Activated T-cell treated with anti-CD3 and anti-CD28 coated beads, Interleukin-2, amount 50 U/mL, for 4 hours (primary cell): ENCODE data around the gene GPR162. TPM values are rescaled to one million over a fixed set of nuclear protein-coding genes. Genes with fewer than 3 reads are reported as not detected.

Experiments
- ATAC-seq, 2 donors: fragments of 200-7000 bp; cut with Tn5 transposase; one replicate each; pipeline ENCODE4 v1.10.0; 2021
- DNase-seq: peaks from one replicate; pipeline ENCODE4 v3.0.0-alpha.2; 2020
- H3K27me3 Mint-ChIP-seq: one replicate; pipeline ENCODE4 v1.8.0; 2021; ENCODE audit warnings: low read depth, mixed read lengths
- H3K36me3 Mint-ChIP-seq: one replicate; pipeline ENCODE4 v1.8.0; 2022; ENCODE audit warnings: mixed read lengths; ENCODE audit not compliant: insufficient read depth
- H3K4me1 Mint-ChIP-seq: one replicate; pipeline ENCODE4 v1.8.0; 2021; ENCODE audit warnings: low read depth, mixed read lengths
- H3K4me3 Mint-ChIP-seq: one replicate; pipeline ENCODE4 v1.8.0; 2021; ENCODE audit warnings: mild to moderate bottlenecking, moderate library complexity, mixed read lengths
- H3K9me3 Mint-ChIP-seq: one replicate; pipeline ENCODE4 v1.8.0; 2021; ENCODE audit warnings: mixed read lengths
- total RNA-seq, 3 donors: library from RNA; stranded (reverse); gene quantifications; one replicate each; pipeline ENCODE4 v1.2.1, GENCODE V29; 2021

GPR162 gene
- total RNA-seq, 3 donors from 2014 or later, result 0.08 to 0.38 TPM; not detected in 1

DNA sequence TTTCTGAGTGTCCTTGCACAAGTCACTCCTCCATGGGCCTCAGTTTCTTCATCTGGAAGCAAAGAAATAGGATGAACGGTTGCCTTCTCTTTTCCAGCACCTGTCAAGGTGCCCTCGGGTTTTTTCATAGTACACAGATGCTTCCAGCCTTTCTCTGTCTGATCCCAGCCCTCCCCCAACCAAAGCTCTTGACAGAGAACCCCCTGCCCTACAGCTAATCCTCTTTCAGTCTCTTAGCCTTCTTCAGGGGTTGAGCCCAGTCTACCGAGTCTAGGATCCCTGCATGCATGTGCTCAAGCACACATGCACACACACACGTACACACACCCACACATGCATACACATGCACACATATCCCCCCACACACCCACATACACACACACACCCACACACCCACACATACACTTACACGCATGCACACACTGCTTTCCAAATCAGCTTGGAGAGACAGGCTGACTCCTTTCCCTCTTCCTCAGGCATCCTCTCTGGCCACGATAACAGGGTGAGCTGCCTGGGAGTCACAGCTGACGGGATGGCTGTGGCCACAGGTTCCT is 24.8 kb downstream of the GPR162 start:
- peaks cover 3% of the 10 kb centered on the region for H3K36me3 Mint-ChIP-seq
- H3K4me1 Mint-ChIP-seq, result peaks cover 8% of the 10 kb centered on the region
- ATAC-seq, result no peak
- H3K4me3 Mint-ChIP-seq, result no peak overlapping the region
- DNase-seq, result no peak
- no peaks in the 10 kb centered on the region for H3K9me3 Mint-ChIP-seq
- H3K27me3 Mint-ChIP-seq, result no peaks in the 10 kb centered on the region

DNA sequence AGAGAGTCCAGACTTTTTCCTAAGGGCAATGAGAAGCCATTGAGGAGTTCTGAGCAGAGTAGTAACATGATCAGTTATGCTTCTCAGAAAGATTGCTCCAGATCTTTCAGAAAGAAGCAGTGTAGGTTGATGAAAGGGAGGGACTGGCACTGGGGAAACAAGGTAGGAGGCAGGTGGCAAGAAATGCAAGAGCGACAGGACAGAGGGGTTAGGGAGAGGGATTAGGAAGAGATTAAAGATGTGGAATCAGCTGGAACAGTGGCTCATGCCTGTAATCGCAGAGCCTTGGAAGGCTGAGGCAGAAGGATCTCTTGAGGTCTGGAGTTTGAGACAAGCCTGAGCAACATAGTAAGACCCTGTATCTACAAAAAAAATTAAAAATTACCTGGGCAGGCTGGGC is 26.1 kb downstream of the GPR162 start:
- ATAC-seq, result no peak
- Mint-ChIP-seq H3K4me3 (no peak overlapping the region), H3K9me3 (no peaks in the 10 kb centered on the region)

DNA sequence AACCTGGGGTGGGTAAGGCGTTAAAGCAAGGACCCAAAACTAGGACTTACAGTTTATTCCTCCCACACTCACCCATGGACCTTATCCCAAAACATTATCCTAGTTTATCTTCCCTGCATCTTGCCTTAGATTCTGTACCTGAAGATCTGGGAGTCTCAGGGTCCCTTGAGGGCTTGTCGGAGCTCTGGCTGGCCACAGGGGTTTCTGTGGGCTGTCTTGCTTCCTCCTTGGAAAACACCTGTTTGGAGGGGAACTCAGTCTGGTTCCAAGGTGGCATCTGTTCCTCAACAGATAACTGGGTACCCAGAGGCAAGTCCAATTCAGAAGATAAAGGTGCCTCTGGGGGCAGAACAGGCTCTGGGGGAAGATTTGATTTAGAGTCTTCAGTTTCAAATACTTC is 27.8 kb downstream of the GPR162 start:
- ATAC-seq, result no peak
- DNase-seq, result no peak
- peaks cover 21% of the 10 kb centered on the region for H3K4me1 Mint-ChIP-seq
- H3K9me3 Mint-ChIP-seq, result no peaks in the 10 kb centered on the region
- no peak overlapping the region for H3K4me3 Mint-ChIP-seq
- H3K36me3 Mint-ChIP-seq, result peaks cover 5% of the 10 kb centered on the region
- H3K27me3 Mint-ChIP-seq, result no peaks in the 10 kb centered on the region

More for the DNA sequence above, 26.1 kb downstream of the GPR162 start:
- Mint-ChIP-seq H3K4me1 (peaks cover 8% of the 10 kb centered on the region), H3K36me3 (peaks cover 3% of the 10 kb centered on the region), H3K27me3 (no peaks in the 10 kb centered on the region)
- DNase-seq, result no peak

DNA sequence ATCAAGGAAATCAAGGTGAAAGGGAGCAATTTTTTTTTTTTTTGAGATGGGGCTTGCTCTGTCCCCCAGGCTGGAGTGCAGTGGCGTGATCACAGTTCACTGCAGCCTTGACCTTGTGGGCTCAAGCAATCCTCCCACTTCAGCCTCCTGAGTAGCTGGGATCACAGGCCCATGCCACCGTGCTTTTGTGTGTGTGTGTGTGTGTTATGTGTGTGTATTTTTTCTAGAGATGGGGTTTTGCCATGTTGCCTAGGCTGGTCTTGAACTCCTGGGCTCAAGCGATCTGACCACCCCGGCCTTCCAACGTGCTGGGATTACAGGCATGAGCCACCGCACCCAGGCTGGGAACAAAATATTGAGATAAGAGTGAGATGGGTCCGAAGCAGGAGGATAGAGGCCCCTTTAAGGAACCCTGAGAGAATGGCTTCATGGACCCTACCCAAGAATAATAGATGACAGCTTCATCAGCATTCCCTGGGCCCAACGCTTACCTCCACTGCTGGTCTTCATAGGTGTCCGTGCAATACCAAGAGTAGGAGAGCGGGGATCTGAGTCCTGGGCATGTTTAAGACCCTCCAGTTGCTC is 28.4 kb downstream of the GPR162 start:
- Mint-ChIP-seq H3K4me3 (no peak overlapping the region), H3K36me3 (peaks cover 5% of the 10 kb centered on the region), H3K4me1 (peaks cover 25% of the 10 kb centered on the region), H3K27me3 (no peaks in the 10 kb centered on the region), H3K9me3 (no peaks in the 10 kb centered on the region)
- no peak for ATAC-seq
- no peak for DNase-seq

DNA sequence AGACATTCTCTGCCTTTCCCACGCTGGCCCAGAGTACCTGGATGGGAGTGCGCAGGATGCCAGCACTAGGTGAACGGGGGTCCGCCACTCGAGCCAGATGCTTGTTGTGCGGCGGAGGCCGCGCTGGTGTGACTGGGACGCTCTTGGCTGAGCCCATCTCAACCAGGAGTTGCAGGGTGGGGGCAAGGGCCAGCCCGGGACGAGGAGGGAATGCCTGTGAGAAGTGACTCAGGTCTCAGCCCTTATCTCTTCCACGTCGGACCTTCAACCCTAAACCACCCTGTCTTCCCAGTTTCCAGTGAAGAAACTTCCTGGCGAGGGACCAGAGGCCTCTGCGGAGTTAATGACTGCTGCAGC is 29.2 kb downstream of the GPR162 start:
- DNase-seq (no peak), ATAC-seq (no peak)
- H3K27me3 Mint-ChIP-seq, result no peaks in the 10 kb centered on the region
- H3K9me3 Mint-ChIP-seq, result no peaks in the 10 kb centered on the region
- peak overlapping the region; percentile 94 for H3K4me3 Mint-ChIP-seq
- peaks cover 25% of the 10 kb centered on the region for H3K4me1 Mint-ChIP-seq
- H3K36me3 Mint-ChIP-seq, result peaks cover 9% of the 10 kb centered on the region

DNA sequence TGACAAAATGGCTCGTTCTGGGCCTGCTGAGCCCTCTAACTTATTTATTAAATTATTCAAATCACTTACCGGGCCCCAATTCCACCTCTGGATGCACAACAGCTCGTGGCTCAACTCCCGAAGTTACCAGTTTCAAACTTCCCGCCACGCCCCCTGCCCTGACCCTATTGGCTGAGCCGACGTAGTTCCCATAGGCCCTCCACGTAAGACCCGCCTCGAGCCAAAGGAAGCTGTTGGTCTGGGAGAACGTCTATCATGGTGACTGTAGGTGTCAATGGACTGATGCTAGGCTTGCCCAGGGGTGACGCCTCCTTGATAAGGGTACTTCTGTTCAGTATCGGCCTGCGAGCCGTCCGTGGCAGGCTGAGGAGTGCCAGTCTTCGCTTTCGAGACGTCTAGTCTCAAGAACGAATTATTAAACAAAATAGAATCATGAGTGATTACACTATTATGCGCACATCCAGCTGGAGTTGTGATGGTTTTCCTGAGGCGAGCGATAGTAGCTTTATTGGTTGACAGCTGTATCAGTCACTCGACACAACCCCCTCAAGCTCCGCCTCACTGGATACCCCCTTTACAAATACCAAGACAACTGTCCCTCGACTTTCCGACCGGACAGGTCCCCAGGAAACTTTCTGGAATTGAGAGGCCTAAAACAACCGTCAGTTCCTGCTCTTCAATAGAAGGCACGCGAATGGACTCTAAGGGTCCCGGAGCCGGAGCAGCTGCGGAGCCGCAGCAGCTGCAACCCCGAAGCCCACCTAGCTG is 29.7 kb downstream of the GPR162 start, which contains the start of gene CDCA3:
TSS of gene CDCA3 (minus strand) at position 134 of the 768 bp plus-strand sequence. CDS start 334 bp downstream, outside the sequence.
- peaks cover 11% of the 10 kb centered on the region for H3K36me3 Mint-ChIP-seq
- H3K27me3 Mint-ChIP-seq, result no peaks in the 10 kb centered on the region
- ATAC-seq (peak; percentile 58), DNase-seq (peak; percentile 86)
- H3K4me3 Mint-ChIP-seq, result peak within 1 kb of the TSS; percentile 94
- peaks cover 25% of the 10 kb centered on the region for H3K4me1 Mint-ChIP-seq
- H3K9me3 Mint-ChIP-seq, result no peaks in the 10 kb centered on the region

- Mint-ChIP-seq H3K27me3 (no peaks in the 10 kb centered on the region), H3K9me3 (no peaks in the 10 kb centered on the region), H3K4me1 (peaks cover 25% of the 10 kb centered on the region), H3K4me3 (peak within 1 kb of the TSS; percentile 94), H3K36me3 (peaks cover 12% of the 10 kb centered on the region)
- DNase-seq (peak; percentile 95), ATAC-seq (peak; percentile 78 to 80)
Measured at GRCh38 chr12:6851921-6852650, 30.5 kb downstream of the GPR162 start, which contains the start of gene USP5. USP5 (plus strand) TSS chr12:6852150; CDS start chr12:6852180, 30 bp downstream.

DNA sequence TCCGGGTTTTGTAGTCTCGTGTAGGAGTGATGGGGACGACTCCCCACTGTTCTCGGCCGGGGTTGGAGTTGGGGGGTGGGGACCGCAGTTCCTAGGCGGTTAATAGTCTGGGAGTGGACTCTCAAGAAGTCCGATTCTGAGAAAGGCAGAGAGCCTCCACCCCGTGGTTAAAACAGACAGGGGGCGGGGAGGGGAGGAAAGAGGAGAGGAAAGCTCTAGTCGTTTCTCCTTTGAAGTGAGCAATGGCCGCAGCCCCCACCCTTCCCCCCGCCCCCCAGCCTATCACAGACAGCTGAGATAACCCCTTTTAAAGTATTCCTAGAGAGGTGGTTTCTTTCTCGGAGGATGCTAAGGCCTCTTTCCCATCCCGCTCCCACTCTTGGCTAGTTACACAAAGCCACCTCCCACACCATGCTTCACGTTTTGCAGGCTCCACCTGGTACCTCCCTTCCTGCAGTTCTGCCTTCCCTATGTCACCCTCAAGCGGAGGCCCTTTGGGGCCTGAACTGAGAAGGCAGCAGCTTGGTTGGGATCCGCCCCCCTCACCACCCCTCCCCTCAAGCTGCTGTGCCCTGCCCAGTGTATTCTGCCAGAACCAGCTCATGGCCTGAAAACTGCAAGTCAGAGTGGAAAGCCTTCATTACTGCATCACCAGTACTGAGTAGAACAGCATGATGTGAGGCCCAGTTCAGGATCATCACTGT is 31.2 kb downstream of the GPR162 start:
- no peaks in the 10 kb centered on the region for H3K9me3 Mint-ChIP-seq
- DNase-seq, result peak; percentile 41
- H3K4me3 Mint-ChIP-seq, result peak overlapping the region; percentile 94
- ATAC-seq, result peak; percentile 19 to 21
- no peaks in the 10 kb centered on the region for H3K27me3 Mint-ChIP-seq
- H3K36me3 Mint-ChIP-seq, result peaks cover 17% of the 10 kb centered on the region
- H3K4me1 Mint-ChIP-seq, result peaks cover 25% of the 10 kb centered on the region

DNA sequence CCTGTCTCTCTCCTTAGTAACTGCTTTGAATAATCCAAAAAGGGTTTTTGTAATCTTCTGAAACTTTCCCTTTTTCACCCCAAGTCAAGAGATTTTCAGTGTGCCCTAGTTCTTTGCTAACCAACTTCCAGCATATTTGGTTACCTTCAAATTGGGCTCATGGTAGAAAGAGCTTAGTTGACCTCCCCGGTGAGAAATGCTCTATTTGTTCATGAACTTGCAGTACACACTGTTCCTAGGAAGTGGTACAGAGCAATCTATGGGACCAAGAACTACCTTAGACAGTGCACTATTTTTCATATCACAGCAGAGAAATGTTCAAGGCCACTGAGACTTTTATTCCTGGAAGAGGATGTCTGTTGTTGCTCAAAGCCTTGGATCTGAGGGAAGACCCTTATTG is 32.0 kb downstream of the GPR162 start:
- DNase-seq (no peak), ATAC-seq (no peak)
- Mint-ChIP-seq H3K4me1 (peaks cover 25% of the 10 kb centered on the region), H3K9me3 (no peaks in the 10 kb centered on the region), H3K36me3 (peaks cover 21% of the 10 kb centered on the region), H3K4me3 (peak overlapping the region; percentile 94), H3K27me3 (no peaks in the 10 kb centered on the region)

- Mint-ChIP-seq H3K36me3 (peaks cover 21% of the 10 kb centered on the region), H3K4me3 (peak overlapping the region; percentile 94), H3K9me3 (no peaks in the 10 kb centered on the region), H3K27me3 (no peaks in the 10 kb centered on the region), H3K4me1 (peaks cover 25% of the 10 kb centered on the region)
- no peak for DNase-seq
- no peak for ATAC-seq
Measured at GRCh38 chr12:6854036-6854435, 32.4 kb downstream of the GPR162 start.

DNA sequence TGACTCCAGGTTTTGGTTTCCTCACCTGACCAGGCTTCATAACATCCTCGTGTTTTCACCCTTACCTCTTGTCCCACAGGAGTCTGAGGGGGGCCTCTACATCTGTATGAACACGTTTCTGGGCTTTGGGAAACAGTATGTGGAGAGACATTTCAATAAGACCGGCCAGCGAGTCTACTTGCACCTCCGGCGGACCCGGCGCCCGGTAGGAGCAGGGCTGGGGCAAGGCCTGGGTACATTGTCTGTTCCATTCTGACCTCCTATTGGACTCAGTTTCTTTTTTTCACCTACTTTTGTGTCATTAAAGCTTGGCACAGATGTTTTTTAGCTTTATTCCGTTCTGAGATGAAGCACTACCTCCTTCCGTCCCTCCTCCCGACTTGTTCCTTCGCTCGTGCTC is 33.7 kb downstream of the GPR162 start:
- no peaks in the 10 kb centered on the region for H3K9me3 Mint-ChIP-seq
- H3K4me1 Mint-ChIP-seq, result peaks cover 22% of the 10 kb centered on the region
- no peaks in the 10 kb centered on the region for H3K27me3 Mint-ChIP-seq
- peaks cover 29% of the 10 kb centered on the region for H3K36me3 Mint-ChIP-seq
- ATAC-seq (no peak), DNase-seq (no peak)
- no peak overlapping the region for H3K4me3 Mint-ChIP-seq

DNA sequence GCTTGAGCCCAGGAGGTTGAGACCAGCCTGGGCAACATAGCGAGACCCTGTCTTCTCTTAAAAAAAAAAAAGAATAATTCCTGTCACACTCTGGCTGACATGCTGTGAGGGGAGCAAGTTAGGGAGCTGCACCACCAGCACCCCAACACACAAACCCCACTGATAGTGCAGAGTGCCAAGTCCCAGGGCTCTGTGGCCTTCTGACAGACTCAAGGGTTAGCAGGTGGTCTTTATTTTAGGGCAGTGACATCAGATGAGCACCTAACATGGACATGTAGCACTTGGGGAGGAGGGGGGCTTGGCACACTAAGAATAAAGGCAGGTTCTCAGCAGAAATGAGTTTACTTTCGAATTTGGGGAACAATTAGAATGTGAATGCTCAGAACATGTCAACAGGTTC is 37.2 kb downstream of the GPR162 start:
- Mint-ChIP-seq H3K4me3 (no peak overlapping the region), H3K9me3 (no peaks in the 10 kb centered on the region), H3K27me3 (no peaks in the 10 kb centered on the region), H3K4me1 (peaks cover 9% of the 10 kb centered on the region), H3K36me3 (peaks cover 51% of the 10 kb centered on the region)
- ATAC-seq (no peak), DNase-seq (no peak)

GRCh38 chr12:6860116-6860515 is 38.5 kb downstream of the GPR162 start:
- DNase-seq (no peak), ATAC-seq (no peak)
- Mint-ChIP-seq H3K9me3 (no peaks in the 10 kb centered on the region), H3K4me3 (no peak overlapping the region), H3K36me3 (peaks cover 54% of the 10 kb centered on the region), H3K27me3 (no peaks in the 10 kb centered on the region), H3K4me1 (no peaks in the 10 kb centered on the region)

DNA sequence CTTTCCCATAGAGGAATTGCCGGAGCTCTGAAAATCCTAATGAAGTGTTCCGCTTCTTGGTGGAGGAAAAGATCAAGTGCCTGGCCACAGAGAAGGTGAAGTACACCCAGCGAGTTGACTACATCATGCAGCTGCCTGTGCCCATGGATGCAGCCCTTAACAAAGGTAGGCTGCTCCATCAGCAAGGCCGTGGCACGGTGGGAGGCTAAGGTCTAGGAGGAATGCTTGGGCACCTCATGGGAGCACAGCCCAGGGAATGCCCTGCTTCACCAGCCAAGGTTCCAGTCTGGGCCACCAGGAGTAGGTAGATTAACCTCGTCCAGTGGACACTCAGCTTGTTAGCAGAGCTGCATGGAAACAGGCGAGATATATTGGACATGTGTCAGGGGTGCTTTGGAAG is 39.3 kb downstream of the GPR162 start:
- Mint-ChIP-seq H3K9me3 (no peaks in the 10 kb centered on the region), H3K27me3 (no peaks in the 10 kb centered on the region), H3K4me1 (no peaks in the 10 kb centered on the region), H3K4me3 (no peak overlapping the region), H3K36me3 (peaks cover 55% of the 10 kb centered on the region)
- DNase-seq (no peak), ATAC-seq (no peak)
